GM18508 (cell line): ENCODE results near the gene GRIK1.

Experiments used
- ATAC-seq: cut with Tn5 transposase; IDR thresholded peaks from one replicate; pipeline ENCODE4 v1.9.1; 2021; ENCODE audit warnings: moderate number of reproducible peaks; ENCODE audit not compliant: insufficient read depth, unreplicated experiment

The GRIK1 gene

GRCh38 chr21:29568020-29568697, 371.6 kb downstream of the GRIK1 start:
- ATAC-seq = no peak

GRCh38 chr21:29557931-29558725, 381.7 kb downstream of the GRIK1 start:
- ATAC-seq = no peak

- ATAC-seq = no peak
These were observed 382.6 kb downstream of the GRIK1 start for GRCh38 chr21:29557200-29557599.

- ATAC-seq = no peak
These were observed 384.2 kb downstream of the GRIK1 start for GRCh38 chr21:29555601-29556000.

- ATAC-seq = no peak
These were observed 389.6 kb downstream of the GRIK1 start for GRCh38 chr21:29550205-29550604.

GRCh38 chr21:29549614-29550013, 390.2 kb downstream of the GRIK1 start:
- ATAC-seq = no peak

- ATAC-seq = no peak
These were observed 391.8 kb downstream of the GRIK1 start for GRCh38 chr21:29547998-29548397.

GRCh38 chr21:29546071-29546470, 393.7 kb downstream of the GRIK1 start:
- no peak for ATAC-seq

GRCh38 chr21:29540289-29540688, 399.5 kb downstream of the GRIK1 start:
- ATAC-seq = no peak

- ATAC-seq = no peak
These were observed 401.7 kb downstream of the GRIK1 start for GRCh38 chr21:29538115-29538514.

GRCh38 chr21:29534448-29534847, 405.3 kb downstream of the GRIK1 start:
- no peak for ATAC-seq

GRCh38 chr21:29529139-29529538, 410.7 kb downstream of the GRIK1 start:
- no peak for ATAC-seq

- no peak for ATAC-seq
These were observed 413.3 kb downstream of the GRIK1 start for GRCh38 chr21:29526545-29526944.

GRCh38 chr21:29524055-29524454, 415.7 kb downstream of the GRIK1 start:
- no peak for ATAC-seq

- ATAC-seq = no peak
These were observed 416.1 kb downstream of the GRIK1 start for GRCh38 chr21:29523646-29524045.

GRCh38 chr21:29521872-29522271, 417.9 kb downstream of the GRIK1 start:
- ATAC-seq = no peak

GRCh38 chr21:29520171-29520570, 419.6 kb downstream of the GRIK1 start:
- ATAC-seq = no peak

GRCh38 chr21:29514652-29515247, 425.0 kb downstream of the GRIK1 start:
- no peak for ATAC-seq

- no peak for ATAC-seq
These were observed 426.3 kb downstream of the GRIK1 start for GRCh38 chr21:29513535-29513934.

- no peak for ATAC-seq
These were observed 428.7 kb downstream of the GRIK1 start for GRCh38 chr21:29511096-29511495.

- no peak for ATAC-seq
These were observed 430.7 kb downstream of the GRIK1 start for GRCh38 chr21:29509121-29509520.
